ENCODE data around the gene WDR59. TPM values are rescaled to one million over a fixed set of nuclear protein-coding genes. Genes with fewer than 3 reads are reported as not detected.
"Not testable (repeated sequence)": the region's sequence is repeated elsewhere in the genome, so short reads cannot be mapped to it uniquely, and the experiment has no call there.

The WDR59 gene
- total RNA-seq, 6 experiments from 2014 or later = 23.2 to 69.5 (median 48.3) TPM

- DNase-seq (no peak), ATAC-seq (no peak)
- Histone ChIP-seq H3K27me3 (no peaks in the 10 kb centered on the region), H3K4me3 (no peak overlapping the region), H3K27ac (no peak overlapping the region), H3K36me3 (no peaks in the 10 kb centered on the region), H3K4me1 (peaks cover 0 to 13% (median 0%) of the 10 kb centered on the region in 4 donors), H3K9me3 (peaks cover 0 to 5% (median 0%) of the 10 kb centered on the region in 4 donors)
- no peak for TF ChIP-seq POLR2A (IDR thresholded peaks at IDR 0.05)
- TF ChIP-seq, protein P1, sequence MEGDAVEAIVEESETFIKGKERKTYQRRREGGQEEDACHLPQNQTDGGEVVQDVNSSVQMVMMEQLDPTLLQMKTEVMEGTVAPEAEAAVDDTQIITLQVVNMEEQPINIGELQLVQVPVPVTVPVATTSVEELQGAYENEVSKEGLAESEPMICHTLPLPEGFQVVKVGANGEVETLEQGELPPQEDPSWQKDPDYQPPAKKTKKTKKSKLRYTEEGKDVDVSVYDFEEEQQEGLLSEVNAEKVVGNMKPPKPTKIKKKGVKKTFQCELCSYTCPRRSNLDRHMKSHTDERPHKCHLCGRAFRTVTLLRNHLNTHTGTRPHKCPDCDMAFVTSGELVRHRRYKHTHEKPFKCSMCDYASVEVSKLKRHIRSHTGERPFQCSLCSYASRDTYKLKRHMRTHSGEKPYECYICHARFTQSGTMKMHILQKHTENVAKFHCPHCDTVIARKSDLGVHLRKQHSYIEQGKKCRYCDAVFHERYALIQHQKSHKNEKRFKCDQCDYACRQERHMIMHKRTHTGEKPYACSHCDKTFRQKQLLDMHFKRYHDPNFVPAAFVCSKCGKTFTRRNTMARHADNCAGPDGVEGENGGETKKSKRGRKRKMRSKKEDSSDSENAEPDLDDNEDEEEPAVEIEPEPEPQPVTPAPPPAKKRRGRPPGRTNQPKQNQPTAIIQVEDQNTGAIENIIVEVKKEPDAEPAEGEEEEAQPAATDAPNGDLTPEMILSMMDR (IDR thresholded peaks at IDR 0.05) = no peak
- 71% methylated on average over 4 of the region's 8 CpGs for WGBS (ENCODE audit: insufficient coverage, low coverage, low lambda C conversion rate, missing lambda C conversion rate)
- intact Hi-C loops (cut with DNase I) = no loop called here
Measured at GRCh38 chr16:75019007-75019406, 34.1 kb upstream of the WDR59 start.

GRCh38 chr16:75017670-75018525, 33.0 kb upstream of the WDR59 start:
- ATAC-seq (peak in 1 of 4 donors; percentile 16), DNase-seq (no peak)
- H3K27me3 ChIP-seq = no peaks in the 10 kb centered on the region
- 33% methylated on average over 3 of the region's 3 CpGs for WGBS (ENCODE audit: insufficient coverage, low coverage, low lambda C conversion rate, missing lambda C conversion rate)
- H3K9me3 ChIP-seq = peaks cover 0 to 5% (median 0%) of the 10 kb centered on the region in 4 donors
- no peaks in the 10 kb centered on the region for H3K36me3 ChIP-seq
- H3K4me3 ChIP-seq = no peak overlapping the region
- TF ChIP-seq, protein P1 (IDR thresholded peaks at IDR 0.05) = no peak
- no peak for TF ChIP-seq POLR2A (IDR thresholded peaks at IDR 0.05)
- intact Hi-C loops (cut with DNase I) = no loop called here
- H3K27ac ChIP-seq = peak overlapping the region in 2 of 3 donors; percentile 61
- H3K4me1 ChIP-seq = peaks cover 0 to 13% (median 0%) of the 10 kb centered on the region in 4 donors

DNA sequence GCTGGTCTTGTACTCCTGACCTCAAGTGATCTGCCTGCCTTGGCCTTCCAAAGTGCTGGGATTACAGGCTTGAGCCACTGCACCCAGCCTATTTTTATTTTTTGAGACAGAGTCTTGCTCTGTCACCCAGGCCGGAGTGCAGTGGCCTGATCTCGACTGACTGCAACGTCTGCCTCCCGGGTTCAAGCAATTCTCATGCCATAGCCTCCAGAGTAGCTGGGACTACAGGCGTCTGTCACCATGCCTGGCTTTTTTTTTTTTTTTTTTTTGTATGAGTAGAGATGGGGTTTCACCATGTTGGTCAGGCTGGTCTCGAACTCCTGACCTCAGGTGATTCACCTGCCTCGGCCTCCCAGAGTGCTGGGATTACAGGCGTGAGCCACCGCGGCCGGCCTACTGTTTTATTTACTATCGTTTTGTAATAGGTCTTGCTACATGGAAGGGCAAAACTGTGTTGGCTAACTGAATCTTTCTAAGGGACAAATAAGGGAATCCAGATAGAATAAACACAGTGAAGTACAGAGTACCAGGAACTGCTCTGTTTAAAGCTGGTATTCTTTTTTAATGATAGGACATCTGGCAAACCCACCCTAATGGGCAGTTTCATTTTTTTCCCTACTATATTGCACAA, 31.6 kb upstream of the WDR59 start:
- intact Hi-C loops (cut with DNase I); H3K36me3 ChIP-seq; H3K27me3 ChIP-seq; H3K4me3 ChIP-seq; H3K9me3 ChIP-seq: not testable (repeated sequence)
- WGBS (ENCODE audit: insufficient coverage, low coverage, low lambda C conversion rate, missing lambda C conversion rate) = 46% methylated on average over 12 of the region's 12 CpGs
- peak overlapping the region in 2 of 3 donors; percentile 61 to 65 for H3K27ac ChIP-seq
- DNase-seq (peak; percentile 55 to 74 (median 70)), ATAC-seq (peak; percentile 83 to 96 (median 90))
- H3K4me1 ChIP-seq = peaks cover 0 to 13% (median 0%) of the 10 kb centered on the region in 4 donors

- H3K36me3 ChIP-seq = no peaks in the 10 kb centered on the region
- no peak for TF ChIP-seq POLR2A (IDR thresholded peaks at IDR 0.05)
- TF ChIP-seq, protein P1 (IDR thresholded peaks at IDR 0.05) = no peak
- intact Hi-C loops (cut with DNase I) = no loop called here
- no peak for ATAC-seq
- no peaks in the 10 kb centered on the region for H3K9me3 ChIP-seq
- H3K4me3 ChIP-seq = no peak overlapping the region
- H3K27me3 ChIP-seq = no peaks in the 10 kb centered on the region
- no peak for DNase-seq
- 87% methylated on average over 2 of the region's 2 CpGs for WGBS (ENCODE audit: insufficient coverage, low coverage, low lambda C conversion rate, missing lambda C conversion rate)
- H3K27ac ChIP-seq = no peak overlapping the region
- H3K4me1 ChIP-seq = peaks cover 0 to 13% (median 0%) of the 10 kb centered on the region in 4 donors
Measured at GRCh38 chr16:75014318-75014717, 29.4 kb upstream of the WDR59 start.

DNA sequence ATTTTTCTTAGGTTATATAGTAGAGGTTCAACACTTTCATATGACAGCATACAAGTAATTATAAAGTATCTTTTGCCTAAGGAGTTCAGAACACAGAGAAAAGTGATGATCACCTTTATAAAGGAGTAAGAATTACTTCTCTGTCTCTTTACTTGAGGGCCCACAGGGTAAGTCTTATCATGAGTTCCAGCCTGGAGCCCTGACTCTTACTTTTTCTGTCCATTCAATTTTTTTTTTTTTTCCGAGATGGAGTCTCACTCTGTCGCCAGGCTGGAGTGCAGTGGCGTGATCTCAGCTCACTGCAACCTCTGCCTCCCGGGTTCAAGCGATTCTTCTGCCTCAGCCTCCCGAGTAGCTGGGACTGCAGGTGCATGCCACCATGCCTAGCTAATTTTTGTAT, 28.2 kb upstream of the WDR59 start:
- ATAC-seq; H3K4me3 ChIP-seq; H3K36me3 ChIP-seq; H3K27me3 ChIP-seq; H3K9me3 ChIP-seq; intact Hi-C loops (cut with DNase I); DNase-seq: not testable (repeated sequence)
- H3K4me1 ChIP-seq = peaks cover 0 to 11% (median 0%) of the 10 kb centered on the region in 4 donors
- WGBS (ENCODE audit: insufficient coverage, low coverage, low lambda C conversion rate, missing lambda C conversion rate) = 96% methylated on average over 6 of the region's 6 CpGs
- H3K27ac ChIP-seq = peak overlapping the region in 2 of 3 donors; percentile 3 to 55

Measured in right lobe of liver (tissue), 6 donors.